Umbilical cord (tissue), 2 donors: ENCODE results near the gene MMRN1. TPM values are rescaled to one million over a fixed set of nuclear protein-coding genes. Genes with fewer than 3 reads are reported as not detected.

Experiments used
- DNase-seq: peaks from one replicate; pipeline ENCODE4 v3.0.0-alpha.2; 2015; ENCODE audit warnings: low spot score
- total RNA-seq: library from RNA; depleted of rRNA; stranded (reverse); fragments of >200 nt; gene quantifications from one replicate; pipeline ENCODE4 v1.2.3, GENCODE V29; 2014; ENCODE audit warnings: low replicate concordance; ENCODE audit not compliant: insufficient read depth

MMRN1 gene
- total RNA-seq: 17.8 TPM

- DNase-seq: peak; percentile 31
These were observed at the start of gene MMRN1 for GRCh38 chr4:89894649-89895550. TSS of gene MMRN1 (plus strand) at chr4:89894854. CDS start at chr4:89894972, 118 bp downstream.

- DNase-seq: peak; percentile 9
These were observed 46.9 kb upstream of the MMRN1 start for GRCh38 chr4:89847571-89848325.

- DNase-seq: no peak
These were observed 39.4 kb upstream of the MMRN1 start for GRCh38 chr4:89855236-89855635.

GRCh38 chr4:89860971-89861370, 33.7 kb upstream of the MMRN1 start:
- DNase-seq: no peak

GRCh38 chr4:89863533-89863932, 31.1 kb upstream of the MMRN1 start:
- DNase-seq: no peak

GRCh38 chr4:89868276-89868675, 26.4 kb upstream of the MMRN1 start:
- DNase-seq: no peak

GRCh38 chr4:89868999-89869589, 25.6 kb upstream of the MMRN1 start:
- no peak for DNase-seq

- DNase-seq: no peak
These were observed 23.4 kb upstream of the MMRN1 start for GRCh38 chr4:89871211-89871610.

- DNase-seq: no peak
These were observed 18.1 kb upstream of the MMRN1 start for GRCh38 chr4:89876548-89876947.

GRCh38 chr4:89878611-89879010, 16.0 kb upstream of the MMRN1 start:
- no peak for DNase-seq

GRCh38 chr4:89879215-89879614, 15.4 kb upstream of the MMRN1 start:
- no peak for DNase-seq

- peak; percentile 50 for DNase-seq
These were observed 5.4 kb upstream of the MMRN1 start for GRCh38 chr4:89889289-89889688.

- DNase-seq: no peak
These were observed 3.2 kb downstream of the MMRN1 start for GRCh38 chr4:89897867-89898266.

GRCh38 chr4:89898304-89898716, 3.7 kb downstream of the MMRN1 start:
- DNase-seq: no peak

- no peak for DNase-seq
These were observed 4.5 kb downstream of the MMRN1 start for GRCh38 chr4:89899152-89899551.

GRCh38 chr4:89899854-89900253, 5.2 kb downstream of the MMRN1 start:
- DNase-seq: no peak

- DNase-seq: peak; percentile 58
These were observed 7.3 kb downstream of the MMRN1 start for GRCh38 chr4:89901808-89902431.

GRCh38 chr4:89904524-89904923, 9.9 kb downstream of the MMRN1 start:
- DNase-seq: no peak

- DNase-seq: no peak
These were observed 11.7 kb downstream of the MMRN1 start for GRCh38 chr4:89906316-89906715.

- DNase-seq: no peak
These were observed 12.3 kb downstream of the MMRN1 start for GRCh38 chr4:89906777-89907521.

GRCh38 chr4:89909889-89910288, 15.2 kb downstream of the MMRN1 start:
- no peak for DNase-seq
